HG02884 (cell line): ENCODE measurements around the gene STX18.
"Not testable (repeated sequence)": the region's sequence is repeated elsewhere in the genome, so short reads cannot be mapped to it uniquely, and the experiment has no call there.

Experiments used
- ATAC-seq: cut with Tn5 transposase; IDR thresholded peaks from one replicate; pipeline ENCODE4 v1.9.1; 2021; ENCODE audit warnings: mild to moderate bottlenecking, moderate library complexity; ENCODE audit not compliant: unreplicated experiment

The STX18 gene

DNA sequence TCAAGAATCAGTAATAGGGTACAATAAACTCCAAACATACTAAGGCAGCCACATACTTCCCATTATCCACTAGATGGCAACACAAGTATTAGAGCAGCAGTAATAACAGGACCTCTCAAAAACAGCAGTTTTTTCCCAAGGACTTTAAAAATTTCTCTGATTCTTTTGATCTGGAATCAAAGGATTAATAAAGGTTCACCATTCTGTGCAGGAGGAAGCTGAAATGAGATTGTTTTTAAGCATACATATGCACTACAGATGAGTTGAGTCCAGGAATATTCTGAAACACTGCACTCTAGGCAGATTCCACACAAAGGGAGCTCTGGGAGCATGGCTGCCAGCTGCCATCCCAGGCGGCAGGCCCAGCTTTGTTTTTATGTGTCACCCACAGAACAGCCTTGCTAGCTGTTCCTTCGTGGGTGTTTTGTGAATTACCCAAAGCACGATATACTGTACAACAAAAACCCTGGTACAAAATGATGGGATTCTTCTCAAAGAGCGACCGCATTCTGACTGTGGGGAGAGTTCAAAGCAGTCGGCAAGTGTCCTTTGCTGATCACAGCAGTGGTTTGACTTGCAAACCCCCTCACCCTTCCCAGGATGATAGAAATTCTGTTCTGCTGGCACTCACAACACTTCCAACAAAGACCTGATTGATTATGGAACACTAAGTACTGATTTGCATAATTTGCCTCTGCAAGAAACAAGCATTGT is 61.0 kb downstream of the STX18 start:
- no peak for ATAC-seq

DNA sequence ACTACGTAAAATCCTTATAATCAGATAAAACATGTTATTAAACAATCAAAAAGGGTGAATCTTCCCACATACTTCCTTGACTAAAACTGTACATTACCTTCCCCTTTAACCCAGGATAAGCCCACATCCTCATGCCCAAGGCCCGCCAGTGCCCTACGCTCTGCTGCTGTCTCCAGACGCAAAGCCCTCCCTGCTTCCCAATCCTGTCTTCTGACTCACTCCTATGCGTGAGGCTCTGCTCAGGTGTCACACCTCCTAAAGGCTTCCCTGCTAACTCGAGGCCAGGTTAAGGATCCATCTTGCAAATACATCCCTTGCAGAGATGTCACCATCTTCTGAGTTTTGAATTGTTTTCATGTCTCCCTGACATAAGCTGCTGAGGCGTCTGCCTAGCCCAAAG is 61.6 kb downstream of the STX18 start:
- ATAC-seq: no peak

DNA sequence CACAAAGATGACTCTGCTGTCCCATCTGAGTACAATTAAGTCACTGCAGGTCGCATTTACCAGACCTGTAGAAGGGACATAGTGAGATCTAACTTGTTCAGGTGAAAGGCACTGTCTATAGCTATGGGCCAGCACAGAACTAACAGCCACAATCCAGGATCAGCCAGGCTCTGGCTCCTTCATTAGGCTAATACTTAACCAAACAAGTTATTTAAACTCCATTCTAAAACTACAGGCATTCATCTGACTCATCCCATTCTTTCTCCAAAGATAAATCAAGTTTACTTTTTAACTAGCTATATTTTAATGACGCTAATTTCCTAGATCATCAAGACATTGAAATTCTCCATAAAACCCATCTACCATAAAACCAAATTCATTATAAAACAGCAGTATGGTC is 62.5 kb downstream of the STX18 start:
- ATAC-seq: no peak

DNA sequence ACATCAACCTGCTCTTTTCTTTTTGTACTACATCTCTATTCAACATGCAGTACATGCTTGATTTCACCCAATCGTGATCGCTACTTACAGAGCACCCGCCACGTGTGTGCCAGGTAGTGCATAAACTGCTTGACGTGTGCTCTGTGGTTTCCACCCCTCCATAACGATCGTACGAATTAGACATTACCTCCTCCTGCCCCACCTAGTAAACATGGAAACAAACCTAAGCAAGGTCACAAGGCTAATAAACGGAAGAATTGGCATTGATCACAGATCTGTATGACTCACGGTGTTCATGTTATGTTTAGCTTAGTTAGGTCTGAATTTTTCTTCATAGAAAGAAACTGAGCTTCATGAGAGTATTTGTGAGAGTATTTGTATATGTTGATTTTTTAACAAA is 64.1 kb downstream of the STX18 start:
- ATAC-seq: no peak

DNA sequence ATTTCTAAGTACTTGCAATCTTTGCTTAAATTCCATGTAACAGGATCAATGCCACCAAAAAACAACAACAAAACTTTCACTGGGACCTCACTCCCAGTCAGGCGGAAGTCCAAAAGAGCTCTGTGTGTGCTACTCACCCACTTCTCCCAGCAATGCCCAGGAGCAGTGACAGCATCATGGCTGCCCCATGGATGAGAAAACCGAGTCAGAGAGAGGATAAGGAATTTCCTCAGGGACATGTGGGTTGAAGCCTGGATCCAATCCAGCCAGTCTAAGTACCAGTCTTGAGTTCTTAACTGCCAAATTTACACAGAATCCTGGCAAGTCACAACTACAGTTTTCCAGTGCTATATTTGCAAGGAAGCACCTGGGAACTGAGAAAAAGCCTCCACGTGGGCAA is 64.5 kb downstream of the STX18 start:
- ATAC-seq: no peak

DNA sequence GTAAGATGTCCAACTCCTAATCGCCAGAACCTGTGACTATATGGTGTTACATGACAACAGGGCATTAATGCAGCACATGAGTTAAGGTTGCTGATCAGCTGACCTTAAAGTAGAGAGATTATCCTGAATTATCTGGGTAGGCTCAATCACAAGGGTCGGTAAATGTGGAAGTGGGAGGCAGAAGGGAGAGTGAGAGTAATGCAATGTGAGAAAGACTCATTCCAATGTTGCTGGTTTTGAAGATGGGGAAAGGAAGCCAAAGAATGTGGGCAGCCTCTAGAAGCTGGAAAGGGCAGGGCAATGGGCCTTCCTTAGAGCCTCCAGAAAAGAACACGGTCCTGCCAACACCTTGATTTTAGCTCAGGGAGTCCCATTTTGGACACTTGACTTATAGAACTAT is 67.4 kb downstream of the STX18 start:
- no peak for ATAC-seq

DNA sequence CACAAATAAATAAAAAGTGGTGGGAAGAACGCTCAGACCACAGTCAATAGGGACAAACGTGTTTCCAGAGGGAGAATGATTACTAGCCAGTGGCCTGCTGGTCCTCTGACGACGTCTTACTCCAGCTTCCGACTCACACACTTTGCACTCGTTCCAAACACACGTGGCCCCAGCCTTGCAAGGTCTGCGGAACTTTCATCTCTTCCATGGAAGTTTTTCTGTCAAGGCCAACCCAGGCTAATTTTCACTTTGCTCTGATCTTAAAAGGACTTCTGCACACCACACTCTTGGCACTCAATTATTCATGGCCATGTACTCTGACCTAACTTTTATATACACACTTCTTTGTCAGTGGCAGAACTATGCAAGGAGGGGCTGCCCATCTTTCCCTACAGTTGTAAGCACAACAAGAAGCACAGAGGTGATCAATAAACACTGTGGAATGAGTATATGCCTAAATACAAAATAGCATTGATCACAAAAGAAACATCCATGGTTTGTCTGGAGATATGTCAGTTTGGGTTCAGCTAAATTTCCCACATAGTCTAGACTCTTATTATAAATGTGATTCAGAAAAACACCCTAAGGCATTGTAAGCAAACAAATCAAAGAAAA is 69.4 kb downstream of the STX18 start:
- ATAC-seq: no peak

DNA sequence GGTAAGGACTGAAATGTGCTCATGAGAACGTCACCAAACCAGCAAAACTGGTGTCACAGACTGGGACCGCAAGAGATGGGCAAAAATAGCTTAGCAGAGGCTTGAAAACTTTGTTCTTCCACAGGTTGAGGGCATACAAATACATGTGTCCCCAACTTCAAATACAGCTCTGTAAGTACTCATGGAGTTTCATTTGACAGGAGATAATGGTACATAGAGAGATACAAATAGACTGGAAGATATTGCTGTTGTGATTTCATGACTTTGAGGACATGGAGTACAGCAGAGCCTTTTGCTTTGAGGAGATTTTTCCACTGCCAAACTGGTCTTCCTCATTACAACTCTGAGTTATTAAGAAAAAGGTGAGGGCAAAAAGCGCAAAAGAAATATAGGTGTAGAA is 70.7 kb downstream of the STX18 start:
- ATAC-seq: no peak

DNA sequence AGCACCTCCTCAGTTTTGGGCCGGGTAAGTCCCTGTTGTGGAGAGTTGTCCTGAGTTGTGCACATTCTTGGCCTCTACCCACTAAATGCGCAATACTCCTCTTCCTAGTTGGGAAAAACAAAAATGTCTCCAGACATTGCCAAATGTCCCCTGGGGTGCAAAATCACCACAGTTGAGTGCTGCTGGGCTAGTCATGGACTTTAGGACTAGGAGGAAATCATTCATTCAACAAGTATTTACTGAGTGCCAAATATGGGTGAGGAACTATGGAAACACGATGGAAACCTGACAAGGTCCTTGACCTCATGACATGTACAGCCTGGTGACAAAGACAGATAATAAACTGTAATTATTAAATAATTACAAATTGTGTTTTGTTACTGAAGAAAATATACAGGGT is 71.6 kb downstream of the STX18 start:
- no peak for ATAC-seq

DNA sequence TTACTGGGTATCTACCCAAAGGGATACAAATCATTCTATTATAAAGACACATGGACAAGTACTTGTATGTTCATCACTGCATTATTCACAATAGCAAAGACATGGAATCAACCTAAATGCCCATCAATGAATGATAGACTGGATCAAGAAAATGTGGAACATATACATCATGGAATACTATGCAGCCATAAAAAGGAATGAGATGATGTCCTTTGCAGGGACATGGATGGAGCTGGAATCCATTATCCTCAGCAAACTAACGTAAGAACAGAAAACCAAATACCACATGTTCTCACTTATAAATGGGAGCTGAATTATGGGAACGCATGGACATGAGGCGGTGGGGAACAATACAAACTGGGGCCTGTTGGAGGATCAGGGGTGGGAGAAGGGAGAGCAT is 76.6 kb downstream of the STX18 start:
- not testable (repeated sequence) for ATAC-seq

DNA sequence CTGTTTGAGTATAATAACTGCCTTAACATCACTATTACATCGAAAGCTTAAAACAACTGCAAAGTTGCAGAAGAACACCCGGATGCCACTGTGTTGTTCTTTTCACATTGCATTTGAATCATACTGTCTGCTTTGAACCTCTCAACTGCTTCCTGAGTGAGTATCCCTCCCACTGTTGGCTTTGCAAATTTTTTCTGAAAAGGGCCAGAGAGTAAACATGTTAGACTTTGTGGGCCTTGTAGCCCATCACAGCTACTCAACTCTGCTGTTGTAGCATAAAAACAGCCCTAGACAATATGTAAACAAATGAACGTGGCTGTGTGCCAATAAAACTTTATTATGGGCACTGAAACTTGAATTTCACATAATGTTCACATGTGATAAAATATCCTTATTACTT is 78.9 kb downstream of the STX18 start:
- no peak for ATAC-seq

DNA sequence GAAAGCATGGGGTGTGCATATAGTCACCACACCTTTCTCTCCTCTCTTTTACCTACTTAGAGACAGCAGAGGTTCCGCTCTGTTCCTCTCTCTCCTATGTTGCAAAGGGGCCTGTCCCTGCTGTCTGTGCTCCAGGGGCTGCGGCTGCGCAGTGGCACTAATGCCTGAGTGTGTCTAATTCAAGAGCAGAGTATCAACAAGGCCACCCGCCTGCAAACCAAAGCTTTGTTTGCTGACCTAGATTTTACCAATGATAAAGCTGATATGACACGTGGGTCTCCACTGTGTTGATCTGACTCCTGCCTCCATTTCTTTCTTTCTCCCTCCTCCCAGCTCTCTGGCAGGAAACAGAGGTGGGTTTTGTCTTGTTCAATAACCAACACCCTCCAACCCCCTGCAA is 80.0 kb downstream of the STX18 start:
- ATAC-seq: no peak

DNA sequence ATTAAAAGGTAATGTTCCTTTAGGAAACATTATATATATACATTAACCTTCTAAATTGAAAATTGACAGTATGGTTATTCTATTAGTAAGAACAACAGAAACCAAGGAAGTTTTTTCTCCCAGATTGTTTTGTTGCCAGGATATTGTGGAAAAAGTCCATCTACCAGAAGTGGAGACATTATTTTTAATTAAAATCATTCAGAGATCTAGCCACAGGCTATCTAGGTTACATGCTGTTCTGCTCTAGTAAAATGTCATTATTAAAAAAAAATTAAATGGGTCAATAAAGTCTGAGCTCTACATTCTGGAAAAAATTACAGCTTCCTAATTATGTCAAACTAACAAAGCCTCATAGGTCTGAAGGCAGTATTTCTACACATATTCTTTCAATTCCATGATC is 80.7 kb downstream of the STX18 start:
- ATAC-seq: no peak

DNA sequence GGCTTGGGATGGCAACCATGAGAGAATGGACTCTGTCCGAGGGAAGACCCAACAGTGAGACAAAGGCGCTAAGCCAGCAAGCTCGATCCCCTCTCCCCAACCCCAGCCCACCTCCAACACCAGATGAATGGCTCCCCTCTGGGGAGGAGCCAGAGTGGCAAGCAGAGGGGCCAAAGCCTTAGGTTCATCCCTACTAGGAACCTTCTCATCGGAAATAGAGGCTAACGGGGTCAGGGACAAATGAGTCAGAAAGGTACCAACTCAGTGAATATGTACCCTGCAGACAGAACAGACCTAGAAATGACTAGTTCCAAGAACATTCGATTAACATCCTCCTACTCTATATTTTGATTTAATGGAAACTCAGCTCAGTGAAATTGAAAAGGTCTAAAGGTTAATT is 81.1 kb downstream of the STX18 start:
- no peak for ATAC-seq

DNA sequence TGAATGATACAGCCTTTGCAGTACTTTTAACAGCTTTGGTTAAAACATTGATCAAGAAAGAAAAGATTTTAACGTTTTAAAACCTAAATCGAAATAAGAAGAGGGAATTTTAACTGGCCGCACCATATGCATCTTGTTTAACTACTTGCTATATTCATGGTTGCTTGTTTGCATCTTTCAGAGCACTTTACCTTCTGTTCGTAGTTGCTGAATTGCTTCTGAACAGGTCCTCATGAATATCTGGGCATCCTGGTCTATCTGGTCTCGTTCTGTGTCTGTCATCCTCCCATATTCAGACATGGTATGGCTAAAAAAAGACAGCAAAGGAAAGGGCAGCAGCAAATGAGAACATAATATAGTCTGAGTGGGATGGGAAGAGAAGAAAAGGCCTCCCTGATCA is 82.7 kb downstream of the STX18 start:
- ATAC-seq: no peak

DNA sequence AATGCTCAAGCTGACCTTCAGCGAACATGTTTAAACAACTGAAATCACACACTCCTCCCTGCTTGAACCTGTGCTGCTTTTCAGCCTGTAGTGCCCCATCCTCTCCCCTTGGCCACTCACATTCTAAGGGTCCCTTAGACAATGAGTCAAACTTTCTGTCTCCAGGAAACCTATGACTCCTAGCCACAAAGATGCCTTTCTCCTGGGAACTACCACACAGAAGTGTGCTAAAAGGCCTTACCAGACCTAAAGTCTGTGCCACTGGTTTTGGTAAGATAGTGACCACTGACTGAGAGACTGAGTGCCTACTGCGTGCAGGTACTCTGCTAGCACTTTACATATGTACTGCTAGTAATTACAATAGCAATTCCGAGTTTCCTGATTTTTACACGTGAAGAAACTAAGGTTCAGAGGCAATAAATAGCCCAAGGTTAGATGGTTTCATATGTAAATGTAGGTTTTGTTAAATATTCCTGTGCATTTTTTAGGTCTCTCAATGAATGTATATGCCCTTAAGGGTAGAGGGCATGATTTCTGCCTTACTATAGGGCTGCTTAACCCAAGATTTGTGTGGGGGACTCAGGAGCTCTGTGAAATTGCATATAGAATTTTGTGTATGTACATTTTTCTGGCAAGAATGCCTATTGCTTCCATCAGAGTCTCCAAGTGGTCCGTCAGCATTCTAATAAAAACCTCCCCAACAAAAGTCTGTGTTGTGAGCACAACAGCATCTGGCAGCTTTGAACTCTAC is 83.9 kb downstream of the STX18 start:
- no peak for ATAC-seq

DNA sequence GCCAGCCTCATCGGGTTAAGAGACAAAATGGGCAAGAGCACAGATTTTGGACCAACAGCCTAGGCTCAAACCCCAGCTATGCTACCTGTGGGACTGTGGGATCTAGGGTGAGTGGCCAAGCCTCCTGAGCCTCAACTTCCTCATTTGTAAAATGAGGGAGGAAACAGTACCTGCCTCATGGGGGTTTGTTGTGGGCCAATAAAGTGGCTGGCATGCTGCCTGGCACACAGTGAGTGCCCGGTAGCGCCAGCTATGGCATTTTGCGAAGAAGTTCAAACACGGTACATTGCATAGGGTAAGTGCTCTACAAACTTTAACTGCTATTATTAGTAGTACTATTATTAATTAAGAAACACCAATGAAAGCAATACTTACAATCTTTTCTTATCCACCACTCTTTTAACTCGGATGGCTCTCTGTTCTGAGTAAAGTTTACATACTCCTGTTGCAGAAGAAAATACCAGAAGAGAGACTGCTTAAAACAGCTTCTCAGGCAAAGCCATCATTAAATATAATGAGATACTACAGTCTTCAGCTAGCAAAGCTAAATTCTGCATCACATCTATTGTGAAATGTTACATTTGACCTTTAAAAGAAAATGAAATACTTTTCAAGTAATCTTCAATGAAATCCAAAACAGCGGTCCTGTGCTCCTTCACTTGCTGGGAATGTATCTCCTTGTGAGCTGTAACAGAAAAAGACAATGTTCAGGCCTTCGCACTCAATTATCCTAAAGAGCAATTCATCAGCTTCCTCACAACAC is 84.9 kb downstream of the STX18 start:
- no peak for ATAC-seq

DNA sequence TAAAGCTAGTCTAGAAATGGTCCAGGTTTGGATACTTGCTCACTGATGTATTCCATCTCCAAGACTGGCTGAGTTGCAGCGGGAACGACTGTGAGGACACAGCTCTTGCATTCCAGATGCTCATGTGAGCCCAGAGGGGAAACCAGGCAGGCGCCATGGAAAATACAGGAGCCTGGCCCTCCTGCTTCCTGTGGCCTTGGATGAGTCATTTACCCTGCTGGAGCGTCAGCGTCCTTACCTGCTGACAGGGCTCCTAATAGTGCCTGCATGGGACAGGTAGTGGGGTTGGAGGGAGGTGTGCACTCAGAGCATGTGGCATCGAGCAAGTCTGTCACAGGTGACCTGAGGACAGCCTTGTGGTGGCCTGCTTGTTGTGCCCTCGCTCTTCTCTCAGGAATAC is 85.5 kb downstream of the STX18 start:
- ATAC-seq: no peak

DNA sequence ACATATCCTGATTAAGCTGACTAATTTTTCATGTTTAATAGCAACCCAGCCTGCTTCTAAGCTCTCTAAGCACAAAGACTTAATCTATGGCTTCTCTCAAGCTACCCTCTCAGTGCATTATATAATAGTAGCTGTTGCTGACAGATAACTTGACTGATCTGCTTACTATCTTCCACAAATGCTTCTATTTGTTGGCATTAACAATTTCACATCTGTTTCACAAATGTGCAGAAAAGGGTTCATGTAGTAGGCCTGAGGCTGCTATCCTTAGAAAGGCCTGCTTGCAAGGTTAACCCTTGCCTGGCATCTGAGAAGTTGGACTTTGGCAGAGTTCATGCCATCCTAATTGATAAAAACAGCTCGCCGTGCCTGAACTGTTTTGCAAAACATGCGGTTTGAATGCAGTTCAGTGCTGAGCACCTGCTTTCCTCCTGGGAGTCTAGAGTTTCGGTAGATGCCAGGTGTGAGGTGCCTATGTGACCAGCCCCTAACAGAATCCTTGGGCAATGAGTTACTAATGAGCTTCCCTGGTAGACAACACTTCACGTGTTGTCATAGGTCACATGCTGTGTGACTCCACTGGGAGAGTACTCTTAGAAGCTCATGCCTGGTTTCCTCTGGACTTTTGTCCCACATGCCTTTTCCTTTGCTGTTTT is 86.5 kb downstream of the STX18 start:
- peak; percentile 55 for ATAC-seq

DNA sequence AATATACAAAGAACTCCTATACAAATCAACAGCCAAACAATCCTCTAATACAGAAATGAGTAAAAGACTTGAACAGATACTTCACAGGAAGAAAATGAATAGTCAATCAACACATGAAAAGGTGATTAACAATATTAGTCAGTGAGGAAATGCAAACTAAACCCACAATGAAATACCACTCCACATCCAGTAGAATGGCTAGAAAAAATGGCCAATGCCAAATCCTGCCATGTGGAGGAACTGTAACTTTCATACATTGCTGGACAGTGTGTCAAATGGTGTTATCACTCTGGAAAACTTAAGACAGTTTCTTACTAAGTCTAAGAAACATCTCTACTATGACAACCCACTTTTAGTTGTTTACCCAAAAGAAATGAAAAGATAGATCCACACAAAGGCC is 95.4 kb downstream of the STX18 start:
- ATAC-seq: no peak

DNA sequence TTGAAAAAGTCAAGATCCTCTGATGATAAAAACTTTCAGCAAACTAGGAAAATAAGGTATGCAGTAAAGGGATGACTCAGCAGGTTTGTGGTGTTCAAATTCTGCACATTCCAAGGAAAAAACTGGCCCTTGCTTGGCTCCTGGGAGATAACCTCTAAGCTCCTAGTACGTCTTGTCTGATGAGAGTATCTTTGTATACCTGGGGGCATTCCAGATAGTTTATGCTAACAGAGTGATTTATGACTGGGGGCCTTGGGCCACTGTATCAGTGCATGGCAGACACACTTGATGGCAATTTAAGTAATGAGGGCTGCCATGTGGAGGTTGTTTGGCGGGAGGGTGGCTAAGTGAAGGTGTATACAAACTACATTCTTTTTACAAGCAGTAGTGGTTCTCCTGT is 98.0 kb downstream of the STX18 start:
- ATAC-seq: no peak
